Tibial artery (tissue), 4 donors: ENCODE data around the gene ATPAF2.

Experiments
- DNase-seq, 2 donors: peaks; one replicate each; pipeline ENCODE4 v3.0.0-alpha.2; 2019
- H3K27ac ChIP-seq, 2 donors: fragments of 200-600 bp; sonication (generic) in 1 of 2; 1 replicate in 1 of 2; 2 replicates in 1 of 2; pipeline ENCODE4 v1.5.1; 2018 to 2019; ENCODE audit warnings: mild to moderate bottlenecking in 1 of 2
- H3K27me3 ChIP-seq, 2 donors: fragments of 200-600 bp; sonication (generic) in 1 of 2; one replicate each; pipeline versions ENCODE4 v1.5.1 to v1.6.0; 2016 to 2019
- H3K36me3 ChIP-seq, 3 donors: fragments of 200-600 bp; sonication (generic) in 2 of 3; one replicate each; pipeline ENCODE4 v1.5.1; 2016 to 2019; ENCODE audit warnings: mild to moderate bottlenecking in 2 of 3
- H3K4me1 ChIP-seq, 4 donors: fragments of 200-600 bp; sonication (generic) in 2 of 4; 1 replicate in 3 of 4; 2 replicates in 1 of 4; pipeline ENCODE4 v1.5.1; 2016 to 2019
- H3K4me3 ChIP-seq, 2 donors: fragments of 200-600 bp; sonication (generic) in 1 of 2; 1 replicate in 1 of 2; 2 replicates in 1 of 2; pipeline ENCODE4 v1.5.1; 2018 to 2019; ENCODE audit warnings: mild to moderate bottlenecking in 2 of 2
- H3K9me3 ChIP-seq, 3 donors: fragments of 200-600 bp; sonication (generic) in 1 of 3; one replicate each; pipeline ENCODE4 v1.5.1; 2016 to 2019
- CTCF ChIP-seq, 2 experiments: fragments of 200-600 bp in 1 of 2; fragments of 450-650 bp in 1 of 2; IDR thresholded peaks; one replicate each; pipeline ENCODE4 v1.5.1; 2017 to 2019; ENCODE audit warnings: antibody characterized with exemption in 2 of 2, mild to moderate bottlenecking in 1 of 2, moderate library complexity in 1 of 2
- intact Hi-C: fragments of 100-400 bp; cut with DNase I; formaldehyde crosslinking; loops from one replicate; pipeline ENCODE4 v1.15.0; 2023; ENCODE audit warnings: low total_unique reads

Gene ATPAF2

DNA sequence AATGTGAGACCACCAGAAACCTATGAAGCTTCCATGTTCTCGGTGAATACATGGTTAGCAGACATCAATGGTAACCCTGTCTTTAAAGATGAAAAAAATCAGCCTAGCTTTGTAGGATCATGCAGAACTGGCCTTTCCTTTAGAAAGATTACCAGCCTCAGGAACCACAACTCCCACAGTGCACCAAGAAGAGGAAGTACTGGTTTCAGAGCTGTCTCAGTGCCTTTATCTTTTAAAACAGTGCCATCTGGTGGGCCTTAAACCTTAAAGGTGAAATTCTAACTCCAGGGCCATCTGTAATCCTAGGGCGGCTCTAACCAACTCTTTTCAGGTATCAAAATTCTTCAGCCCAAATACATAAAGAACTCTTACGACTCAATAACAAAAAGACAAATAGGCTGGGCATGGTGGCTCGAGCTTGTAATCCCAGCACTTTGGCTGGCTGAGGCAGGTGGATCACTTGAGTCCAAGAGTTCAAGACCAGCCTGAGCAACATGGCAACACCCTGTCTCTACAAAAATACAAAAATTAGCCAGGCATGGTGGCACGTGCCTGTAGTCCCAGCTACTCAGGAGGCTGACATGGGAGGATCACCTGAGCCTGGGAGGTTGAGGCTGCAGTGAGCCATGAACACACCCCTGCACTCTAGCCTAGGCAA, 5.4 kb downstream of the ATPAF2 start:
- Histone ChIP-seq H3K4me1 (peaks cover 0 to 16% (median 11%) of the 10 kb centered on the region in 4 donors), H3K27ac (no peak overlapping the region), H3K9me3 (no peaks in the 10 kb centered on the region), H3K36me3 (no peaks in the 10 kb centered on the region), H3K27me3 (no peaks in the 10 kb centered on the region), H3K4me3 (no peak overlapping the region)
- DNase-seq: peak in 1 of 2 donors; percentile 48
- peak; percentile 45 to 67 for TF ChIP-seq CTCF (IDR thresholded peaks at IDR 0.05)
- intact Hi-C loops: loop anchor here (2.0 kb wide), 1 partner anchor 59 kb away; no protein-coding TSS in a partner anchor

GRCh38 chr17:18031955-18032354, 7.0 kb downstream of the ATPAF2 start:
- Histone ChIP-seq H3K27ac (no peak overlapping the region), H3K4me1 (peaks cover 0 to under 1% (median 0%) of the 10 kb centered on the region in 4 donors), H3K36me3 (peaks cover 8 to 13% (median 11%) of the 10 kb centered on the region in 3 donors), H3K9me3 (no peaks in the 10 kb centered on the region), H3K4me3 (no peak overlapping the region), H3K27me3 (no peaks in the 10 kb centered on the region)
- TF ChIP-seq CTCF (IDR thresholded peaks at IDR 0.05): no peak
- DNase-seq: peak in 1 of 2 donors; percentile 25
- intact Hi-C loops: no loop called here

DNA sequence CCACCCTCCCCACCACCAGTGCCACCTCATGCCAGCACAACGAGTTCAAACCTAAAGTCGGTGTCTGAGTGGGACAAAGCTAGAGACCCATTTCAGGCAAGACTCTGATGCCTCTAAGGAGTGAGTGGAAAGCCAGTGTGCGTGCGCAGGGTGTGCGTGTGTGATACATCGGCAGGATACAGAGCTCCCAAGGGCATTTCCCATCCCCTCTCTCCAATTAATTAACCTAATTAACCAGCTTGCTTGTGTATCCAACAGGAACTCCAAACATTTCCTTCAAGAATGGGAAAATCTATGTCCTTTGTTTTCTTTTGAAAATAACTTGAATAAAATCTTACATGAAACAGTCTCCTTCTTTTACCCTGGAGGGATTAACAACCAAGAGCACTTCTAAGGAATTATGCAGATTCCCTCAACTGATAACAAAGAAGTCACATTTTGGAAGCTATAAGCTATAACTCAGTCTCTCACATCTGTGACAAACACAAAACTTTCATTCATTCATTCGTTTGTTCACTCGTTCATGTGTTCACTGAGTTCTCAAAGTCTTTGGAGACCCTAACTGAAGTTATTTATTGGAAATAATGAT, 9.9 kb downstream of the ATPAF2 start:
- Histone ChIP-seq H3K27ac (no peak overlapping the region), H3K36me3 (peaks cover 8 to 34% (median 15%) of the 10 kb centered on the region in 3 donors), H3K4me3 (no peak overlapping the region), H3K27me3 (no peaks in the 10 kb centered on the region), H3K9me3 (no peaks in the 10 kb centered on the region), H3K4me1 (no peaks in the 10 kb centered on the region)
- peak in 1 of 2 donors; percentile 25 for DNase-seq
- no peak for TF ChIP-seq CTCF (IDR thresholded peaks at IDR 0.05)
- intact Hi-C loops: loop anchor here (10.0 kb wide), 1 partner anchor 224 kb away; no protein-coding TSS in a partner anchor

GRCh38 chr17:18028114-18028951, 10.6 kb downstream of the ATPAF2 start:
- Histone ChIP-seq H3K4me3 (no peak overlapping the region), H3K36me3 (peaks cover 8 to 41% (median 16%) of the 10 kb centered on the region in 3 donors), H3K4me1 (no peaks in the 10 kb centered on the region), H3K27me3 (no peaks in the 10 kb centered on the region), H3K27ac (no peak overlapping the region), H3K9me3 (no peaks in the 10 kb centered on the region)
- peak in 1 of 2 donors; percentile 32 for DNase-seq
- TF ChIP-seq CTCF (IDR thresholded peaks at IDR 0.05): no peak
- intact Hi-C loops: loop anchor here (10.0 kb wide), 1 partner anchor 224 kb away; no protein-coding TSS in a partner anchor

DNA sequence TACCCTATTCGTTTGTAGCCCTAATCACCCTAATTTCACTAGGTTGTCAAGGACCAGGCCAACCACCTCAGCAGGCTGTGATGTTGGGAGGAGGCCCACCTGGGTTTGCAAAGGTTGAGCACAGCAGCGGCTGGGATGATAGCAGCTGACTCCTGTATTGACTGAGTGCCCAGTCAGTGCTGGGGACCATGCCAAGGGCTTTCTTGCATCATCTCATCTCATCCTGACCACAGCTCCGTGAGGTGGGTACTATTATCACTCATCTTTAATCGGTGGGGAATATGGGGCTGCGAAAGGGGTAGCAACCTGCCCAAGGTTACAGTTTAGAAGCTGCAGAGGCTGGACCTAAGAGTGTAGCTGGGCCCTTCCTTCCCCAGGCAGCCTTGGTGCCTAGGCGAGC, 11.7 kb downstream of the ATPAF2 start:
- no peaks in the 10 kb centered on the region for H3K4me1 ChIP-seq
- H3K4me3 ChIP-seq: no peak overlapping the region
- intact Hi-C loops: loop anchor here (10.0 kb wide), 1 partner anchor 222 kb away; no protein-coding TSS in a partner anchor
- TF ChIP-seq CTCF (IDR thresholded peaks at IDR 0.05): no peak
- no peak overlapping the region for H3K27ac ChIP-seq
- DNase-seq: peak in 1 of 2 donors; percentile 24
- H3K27me3 ChIP-seq: no peaks in the 10 kb centered on the region
- H3K9me3 ChIP-seq: no peaks in the 10 kb centered on the region
- H3K36me3 ChIP-seq: peaks cover 8 to 42% (median 16%) of the 10 kb centered on the region in 3 donors
